GM10266 (cell line): ENCODE measurements around the gene GATAD2A.
"Not testable (repeated sequence)": the region's sequence is repeated elsewhere in the genome, so short reads cannot be mapped to it uniquely, and the experiment has no call there.

Source experiments
- DNase-seq: peaks from one replicate; pipeline ENCODE4 v3.0.0; 2012; ENCODE audit errors: extremely low spot score
- TF ChIP-seq, protein P1 (sequence below): IDR thresholded peaks from 2 replicates; pipeline ENCODE4 v1.5.1; 2012; ENCODE audit warnings: mild to moderate bottlenecking, low read depth; ENCODE audit not compliant: control insufficient read depth, insufficient read depth; ENCODE audit errors: missing control alignments

The GATAD2A gene

DNA sequence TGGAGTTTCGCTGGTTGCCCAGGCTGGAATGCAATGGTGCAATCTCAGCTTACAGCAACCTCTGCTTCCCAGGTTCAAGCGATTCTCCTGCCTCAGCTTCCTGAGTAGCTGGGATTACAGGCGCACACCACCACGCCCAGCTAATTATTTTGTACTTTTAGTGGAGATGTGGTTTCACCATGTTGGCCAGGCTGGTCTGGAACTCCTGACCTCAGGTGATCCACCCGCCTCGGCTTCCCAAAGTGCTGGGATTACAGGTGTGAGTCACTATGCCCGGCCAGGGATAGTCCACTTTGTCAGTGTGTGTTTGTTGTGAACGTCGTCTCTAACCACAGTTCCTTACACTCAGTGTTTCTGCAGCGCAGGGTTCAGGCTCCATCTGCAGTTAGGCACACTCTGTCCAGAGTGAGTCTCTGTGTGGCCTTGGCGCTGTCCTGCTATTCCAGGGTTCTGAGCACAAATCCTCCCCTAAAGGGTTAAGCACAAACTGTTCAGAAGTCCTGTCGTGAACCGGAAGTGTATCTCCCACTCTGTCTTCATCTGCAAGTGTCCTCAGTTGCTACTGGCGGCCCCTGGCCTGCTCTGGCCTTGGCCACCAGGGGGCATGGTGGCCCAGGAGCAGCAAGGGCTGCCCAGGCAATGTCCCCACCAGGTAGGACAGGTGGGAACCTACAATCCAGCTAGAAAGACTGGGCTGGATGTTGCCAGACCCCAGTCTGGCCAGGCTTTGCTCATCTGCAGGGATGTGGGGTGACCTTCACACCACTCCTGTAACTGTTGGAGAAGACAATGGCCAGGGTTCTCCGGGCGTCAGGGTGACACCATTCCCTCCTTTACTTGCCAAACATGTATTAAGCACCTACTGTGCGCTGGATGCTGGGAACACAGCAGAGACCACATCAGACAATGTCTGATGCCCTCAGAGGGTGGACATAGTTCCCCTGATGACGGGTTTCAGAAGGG is 38.8 kb upstream of the GATAD2A start:
- peak; percentile 68 for DNase-seq
- TF ChIP-seq, protein P1, sequence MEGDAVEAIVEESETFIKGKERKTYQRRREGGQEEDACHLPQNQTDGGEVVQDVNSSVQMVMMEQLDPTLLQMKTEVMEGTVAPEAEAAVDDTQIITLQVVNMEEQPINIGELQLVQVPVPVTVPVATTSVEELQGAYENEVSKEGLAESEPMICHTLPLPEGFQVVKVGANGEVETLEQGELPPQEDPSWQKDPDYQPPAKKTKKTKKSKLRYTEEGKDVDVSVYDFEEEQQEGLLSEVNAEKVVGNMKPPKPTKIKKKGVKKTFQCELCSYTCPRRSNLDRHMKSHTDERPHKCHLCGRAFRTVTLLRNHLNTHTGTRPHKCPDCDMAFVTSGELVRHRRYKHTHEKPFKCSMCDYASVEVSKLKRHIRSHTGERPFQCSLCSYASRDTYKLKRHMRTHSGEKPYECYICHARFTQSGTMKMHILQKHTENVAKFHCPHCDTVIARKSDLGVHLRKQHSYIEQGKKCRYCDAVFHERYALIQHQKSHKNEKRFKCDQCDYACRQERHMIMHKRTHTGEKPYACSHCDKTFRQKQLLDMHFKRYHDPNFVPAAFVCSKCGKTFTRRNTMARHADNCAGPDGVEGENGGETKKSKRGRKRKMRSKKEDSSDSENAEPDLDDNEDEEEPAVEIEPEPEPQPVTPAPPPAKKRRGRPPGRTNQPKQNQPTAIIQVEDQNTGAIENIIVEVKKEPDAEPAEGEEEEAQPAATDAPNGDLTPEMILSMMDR, result peak; percentile 98

DNA sequence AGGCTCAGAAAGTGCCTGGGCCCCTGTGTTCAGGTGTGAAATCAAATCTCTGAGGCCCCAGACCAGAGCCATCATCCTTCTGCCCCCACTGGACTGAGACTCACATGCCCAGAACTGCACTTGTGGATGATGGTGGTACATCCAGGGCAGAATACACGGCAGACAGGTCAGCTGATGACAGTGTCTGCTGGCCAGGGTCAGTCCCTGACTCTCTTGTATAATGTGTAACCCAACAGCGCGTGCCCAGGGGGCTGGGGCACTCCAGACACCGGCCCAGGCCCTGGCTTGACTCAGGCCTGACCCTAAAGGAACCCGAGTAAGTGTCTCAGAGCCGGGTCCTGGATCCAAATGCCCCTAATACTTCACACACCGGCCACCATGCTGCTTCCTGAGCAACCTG is 37.4 kb upstream of the GATAD2A start:
- no peak for DNase-seq
- TF ChIP-seq, protein P1, result no peak

DNA sequence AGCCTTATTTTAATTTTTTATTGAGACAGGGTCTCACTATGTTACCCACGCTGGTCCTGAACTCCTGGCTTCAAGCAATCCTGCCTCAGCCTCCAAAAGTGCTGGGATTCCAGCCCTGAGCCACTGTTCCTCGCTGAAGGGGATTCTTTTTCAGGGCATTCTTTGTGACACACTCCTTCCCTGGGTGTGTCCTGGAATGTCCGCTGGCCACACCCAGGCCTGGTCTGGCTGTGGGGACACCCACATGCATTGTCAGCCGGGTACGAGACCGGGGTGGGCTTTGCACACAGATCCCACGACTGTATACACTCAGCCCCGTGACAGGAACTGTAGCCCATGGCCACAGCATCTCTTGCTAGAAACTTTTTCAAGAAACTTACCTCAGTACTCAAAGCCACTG is 34.4 kb upstream of the GATAD2A start:
- no peak for DNase-seq

DNA sequence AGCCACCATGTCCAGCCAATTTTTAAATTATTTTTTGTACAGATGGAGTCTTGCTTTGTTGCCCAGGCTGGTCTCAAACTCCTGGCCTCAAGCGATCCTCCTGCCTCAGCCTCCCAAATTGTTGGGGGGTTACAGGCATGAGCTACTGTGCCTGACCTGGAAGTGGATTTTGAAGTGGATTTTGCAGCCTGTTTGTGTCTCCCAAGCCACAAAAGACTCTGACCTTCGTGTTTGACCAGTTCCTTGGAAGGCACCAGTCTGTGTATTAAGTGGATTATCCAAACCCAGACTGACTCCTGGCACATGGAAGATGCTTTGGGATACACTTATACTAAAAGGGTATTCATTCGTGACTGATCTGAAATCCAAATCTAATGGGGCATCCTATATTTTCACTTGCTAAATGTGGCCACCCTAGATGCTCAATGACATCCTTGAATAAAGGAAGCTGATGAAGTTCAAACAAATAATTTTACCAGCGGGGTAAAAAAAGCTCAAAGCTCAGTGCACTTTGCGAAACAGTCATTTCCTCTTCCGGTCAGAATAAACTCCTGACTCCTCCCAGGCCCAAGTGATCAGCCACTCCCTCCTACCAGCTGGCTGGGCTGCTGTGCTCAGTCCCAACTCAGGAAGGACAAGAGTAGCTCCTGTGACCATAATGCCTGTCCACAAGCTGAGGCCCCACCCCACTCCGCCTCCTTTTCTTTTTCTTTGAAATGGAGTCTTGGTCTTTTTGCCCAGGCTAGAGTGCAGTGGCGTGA is 32.6 kb upstream of the GATAD2A start:
- peak; percentile 66 for DNase-seq
- TF ChIP-seq, protein P1, result no peak

More for the DNA sequence above, 34.4 kb upstream of the GATAD2A start:
- TF ChIP-seq, protein P1, result no peak

DNA sequence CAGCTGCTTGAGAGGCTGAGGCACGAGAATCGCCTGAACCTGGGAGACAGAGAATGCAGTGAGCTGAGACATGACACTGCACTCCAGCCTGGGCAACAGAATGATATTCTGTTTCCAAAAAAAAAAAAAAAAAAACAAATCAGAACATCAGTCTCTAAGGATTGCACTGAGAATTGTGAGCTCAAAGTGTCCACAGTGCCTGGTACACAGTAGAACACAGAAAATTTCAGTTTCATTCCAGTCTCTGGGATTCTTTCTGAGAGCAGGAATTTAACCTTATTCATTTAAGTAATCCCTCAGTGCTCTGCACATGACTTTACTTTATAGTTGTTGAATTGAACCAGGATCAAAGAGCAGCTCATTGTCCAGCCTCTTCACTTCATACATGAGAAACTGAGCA is 25.9 kb upstream of the GATAD2A start:
- TF ChIP-seq, protein P1, result no peak
- DNase-seq, result no peak

DNA sequence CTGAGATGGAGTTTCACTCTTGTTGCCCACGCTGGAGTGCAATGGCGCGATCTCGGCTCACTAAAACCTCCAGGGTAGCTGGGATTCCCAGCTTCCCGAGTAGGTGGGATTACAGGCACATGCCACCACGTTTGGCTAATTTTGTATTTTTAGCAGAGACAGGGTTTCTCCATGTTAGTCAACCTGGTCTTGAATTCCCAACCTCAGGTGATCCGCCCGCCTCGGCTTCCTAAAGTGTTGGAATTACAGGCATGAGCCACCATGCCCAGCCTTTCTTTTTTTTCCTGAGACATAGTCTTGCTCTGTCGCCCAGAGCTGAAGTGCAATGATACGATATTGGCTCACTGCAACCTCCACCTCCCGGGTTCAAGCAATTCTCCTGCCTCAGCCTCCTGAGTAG is 25.2 kb upstream of the GATAD2A start:
- DNase-seq, result not testable (repeated sequence)

DNA sequence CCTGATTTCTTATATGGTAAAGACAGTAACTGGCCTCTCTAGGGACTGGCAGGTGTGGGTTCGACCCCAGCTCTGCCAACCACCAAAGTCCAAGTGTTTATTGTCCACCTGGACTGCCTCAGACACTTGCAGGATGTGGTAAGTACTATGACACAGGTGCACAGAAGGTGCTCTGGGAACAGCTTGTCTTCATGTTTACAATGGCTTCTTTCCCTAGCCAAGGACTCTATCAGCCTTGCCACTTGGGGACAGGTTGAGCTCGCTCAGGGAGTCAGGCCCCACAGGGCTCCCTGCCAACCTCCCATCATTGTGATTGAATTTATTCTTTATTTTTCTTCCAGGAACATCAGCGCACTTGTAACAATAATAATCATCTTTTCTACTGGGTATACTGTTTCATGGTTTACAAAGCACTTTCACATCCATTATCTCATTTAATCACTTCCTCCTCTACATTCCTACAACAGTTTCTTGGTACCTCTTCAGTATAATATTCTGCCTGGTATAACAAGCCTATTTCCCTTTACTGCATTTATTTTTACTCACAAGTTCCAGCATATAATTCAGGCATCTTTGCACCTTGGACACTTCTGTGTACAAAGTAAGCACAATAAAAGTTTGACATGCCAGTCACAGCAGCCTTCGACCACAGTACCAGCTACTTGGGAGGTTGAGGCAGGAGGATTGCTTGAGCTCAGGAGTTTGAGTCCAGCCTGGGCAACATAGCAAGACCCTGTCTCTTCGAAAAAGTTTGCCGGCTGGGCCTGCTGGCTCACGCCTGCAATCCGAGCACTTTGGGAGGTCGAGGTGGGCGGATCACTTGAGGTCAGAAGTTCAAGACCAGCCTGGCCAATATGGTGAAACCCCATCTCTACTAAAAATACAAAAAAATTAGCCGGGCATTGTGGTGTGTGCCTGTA is 24.2 kb upstream of the GATAD2A start:
- DNase-seq, result no peak
- TF ChIP-seq, protein P1, result no peak
